ENCODE measurements around the gene ETNK1. TPM values are rescaled to one million over a fixed set of nuclear protein-coding genes. Genes with fewer than 3 reads are reported as not detected.

The ETNK1 gene
- total RNA-seq, 1 donor from 2014 or later = 24.0 TPM

DNA sequence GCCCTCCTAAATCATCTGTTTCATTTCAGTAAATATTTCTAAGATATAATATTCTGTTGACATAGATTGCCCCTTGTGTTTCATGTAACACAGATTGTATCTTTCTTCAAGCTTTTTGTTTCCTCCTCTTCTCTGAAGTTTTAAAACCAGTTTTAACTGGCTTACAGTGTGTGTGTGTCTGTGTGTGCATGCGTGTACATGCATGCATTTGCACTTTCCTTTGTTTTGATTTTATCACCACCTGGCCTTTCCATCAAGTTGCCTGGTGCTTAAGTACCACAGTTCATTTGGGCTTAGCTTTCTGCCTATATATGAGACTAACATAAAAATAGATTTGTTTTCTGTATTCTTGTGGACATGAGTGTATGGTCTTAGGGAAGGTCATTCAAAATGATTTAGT lies 31.9 kb downstream of the ETNK1 start:
- no peaks in the 10 kb centered on the region for H3K27me3 ChIP-seq (ENCODE audit: control insufficient read depth in 3 of 3, insufficient read depth in 3 of 3, low read length in 3 of 3)
- no peaks in the 10 kb centered on the region for H3K4me1 ChIP-seq (ENCODE audit: control insufficient read depth in 3 of 3, insufficient read depth in 3 of 3, low read length in 3 of 3)

DNA sequence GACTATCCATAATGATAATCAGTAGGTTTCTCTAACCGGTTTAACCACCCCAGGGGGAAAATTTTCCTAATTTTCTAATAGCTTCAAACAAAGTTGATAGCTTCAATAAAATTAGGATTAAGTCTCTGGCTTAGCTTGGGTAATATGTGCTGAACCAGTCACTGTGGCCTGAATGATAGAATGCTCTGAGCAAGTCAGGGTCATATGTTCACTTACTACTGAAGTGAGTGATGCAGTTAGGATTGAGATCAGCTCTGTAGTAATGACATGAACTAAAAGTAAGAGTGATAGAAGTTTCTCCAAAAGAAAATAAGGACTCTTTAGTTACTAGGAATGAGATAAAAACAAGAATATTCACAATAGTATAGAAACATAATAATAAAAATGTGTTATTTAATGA lies 32.6 kb downstream of the ETNK1 start:
- Histone ChIP-seq H3K27me3 (ENCODE audit: control insufficient read depth in 3 of 3, insufficient read depth in 3 of 3, low read length in 3 of 3) (no peaks in the 10 kb centered on the region), H3K9me3 (ENCODE audit: control insufficient read depth in 3 of 3, low read length in 3 of 3) (no peaks in the 10 kb centered on the region), H3K36me3 (ENCODE audit: control insufficient read depth in 3 of 3, insufficient read depth in 3 of 3, low read length in 3 of 3) (peaks cover 0 to 1% (median 0%) of the 10 kb centered on the region in 3 donors), H3K27ac (ENCODE audit: low read depth, low read length) (no peak overlapping the region), H3K4me3 (ENCODE audit: low read length in 3 of 3) (no peak overlapping the region), H3K9ac (ENCODE audit: low read depth in 1 of 3, low read length in 3 of 3) (no peak overlapping the region), H3K4me1 (ENCODE audit: control insufficient read depth in 3 of 3, insufficient read depth in 3 of 3, low read length in 3 of 3) (no peaks in the 10 kb centered on the region)

More for the DNA sequence above, 31.9 kb downstream of the ETNK1 start:
- Histone ChIP-seq H3K9me3 (ENCODE audit: control insufficient read depth in 3 of 3, low read length in 3 of 3) (no peaks in the 10 kb centered on the region), H3K27ac (ENCODE audit: low read depth, low read length) (no peak overlapping the region), H3K36me3 (ENCODE audit: control insufficient read depth in 3 of 3, insufficient read depth in 3 of 3, low read length in 3 of 3) (no peaks in the 10 kb centered on the region), H3K4me3 (ENCODE audit: low read length in 3 of 3) (no peak overlapping the region), H3K9ac (ENCODE audit: low read depth in 1 of 3, low read length in 3 of 3) (no peak overlapping the region)

DNA sequence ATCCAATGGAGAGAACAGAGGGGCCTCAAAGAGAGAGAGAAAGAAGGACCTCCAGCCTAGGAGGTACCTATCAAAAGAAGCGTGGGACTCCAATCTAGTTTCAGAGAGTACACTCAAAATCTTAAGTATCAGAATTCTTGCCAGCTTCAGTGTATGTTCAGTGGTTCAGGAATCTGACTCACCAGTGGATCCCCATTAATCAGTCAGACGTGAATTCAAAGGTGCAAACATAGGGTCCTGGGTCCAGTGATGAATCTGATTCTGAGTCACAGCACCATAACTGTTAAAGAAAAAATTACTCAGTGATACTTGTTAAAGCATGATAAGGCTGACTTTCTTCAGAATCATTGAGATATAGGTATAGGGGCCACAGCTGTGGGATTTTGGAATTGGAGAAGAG lies 33.2 kb downstream of the ETNK1 start:
- Histone ChIP-seq H3K9ac (ENCODE audit: low read depth in 1 of 3, low read length in 3 of 3) (no peak overlapping the region), H3K27me3 (ENCODE audit: control insufficient read depth in 3 of 3, insufficient read depth in 3 of 3, low read length in 3 of 3) (no peaks in the 10 kb centered on the region), H3K4me3 (ENCODE audit: low read length in 3 of 3) (no peak overlapping the region)

DNA sequence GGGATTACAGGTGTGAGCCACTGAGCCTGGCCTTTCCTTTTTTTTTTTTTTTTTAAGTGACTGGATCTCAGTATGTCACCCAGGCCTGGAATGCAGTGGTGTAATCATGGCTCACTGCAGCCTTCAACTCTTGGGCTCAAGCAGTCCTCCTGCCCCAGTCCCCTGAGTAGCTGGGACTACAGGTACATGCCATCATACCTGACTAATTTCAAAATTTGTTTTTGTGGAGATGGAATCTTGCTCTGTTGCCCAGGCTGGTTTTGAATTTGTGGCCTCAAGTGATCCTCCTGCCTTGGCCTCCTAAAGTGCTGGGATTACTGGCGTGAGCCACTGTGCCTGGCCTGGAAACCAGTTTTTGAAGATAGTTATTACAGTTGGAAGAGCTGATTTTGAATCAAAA lies 37.4 kb downstream of the ETNK1 start:
- no peaks in the 10 kb centered on the region for H3K27me3 ChIP-seq (ENCODE audit: control insufficient read depth in 3 of 3, insufficient read depth in 3 of 3, low read length in 3 of 3)
- H3K36me3 ChIP-seq (ENCODE audit: control insufficient read depth in 3 of 3, insufficient read depth in 3 of 3, low read length in 3 of 3) = peaks cover 0 to 2% (median 0%) of the 10 kb centered on the region in 3 donors
- no peak overlapping the region for H3K27ac ChIP-seq (ENCODE audit: low read depth, low read length)
- no peaks in the 10 kb centered on the region for H3K4me1 ChIP-seq (ENCODE audit: control insufficient read depth in 3 of 3, insufficient read depth in 3 of 3, low read length in 3 of 3)
- H3K4me3 ChIP-seq (ENCODE audit: low read length in 3 of 3) = no peak overlapping the region
- no peaks in the 10 kb centered on the region for H3K9me3 ChIP-seq (ENCODE audit: control insufficient read depth in 3 of 3, low read length in 3 of 3)
- no peak overlapping the region for H3K9ac ChIP-seq (ENCODE audit: low read depth in 1 of 3, low read length in 3 of 3)

More for the DNA sequence above, 33.2 kb downstream of the ETNK1 start:
- Histone ChIP-seq H3K36me3 (ENCODE audit: control insufficient read depth in 3 of 3, insufficient read depth in 3 of 3, low read length in 3 of 3) (peaks cover 0 to 2% (median 0%) of the 10 kb centered on the region in 3 donors), H3K27ac (ENCODE audit: low read depth, low read length) (no peak overlapping the region), H3K9me3 (ENCODE audit: control insufficient read depth in 3 of 3, low read length in 3 of 3) (no peaks in the 10 kb centered on the region), H3K4me1 (ENCODE audit: control insufficient read depth in 3 of 3, insufficient read depth in 3 of 3, low read length in 3 of 3) (no peaks in the 10 kb centered on the region)

DNA sequence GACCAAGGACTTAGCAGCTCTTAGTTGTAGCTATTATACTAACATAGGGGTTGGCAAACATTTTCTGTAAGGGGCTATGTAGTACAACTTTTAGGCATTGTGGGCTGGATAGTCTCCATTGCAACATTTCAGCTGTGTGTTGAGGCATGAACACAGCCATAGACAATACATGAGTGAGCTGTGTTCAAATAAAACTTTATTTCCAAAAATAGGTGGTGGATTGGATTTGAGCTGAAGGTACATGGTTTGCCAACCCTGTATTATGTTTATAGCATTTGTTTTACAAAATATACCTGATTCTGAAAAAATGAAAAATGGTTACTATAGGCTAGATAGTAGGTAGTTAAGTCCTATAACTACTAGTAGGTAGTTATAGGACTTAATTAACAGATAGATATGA lies 40.5 kb downstream of the ETNK1 start:
- no peaks in the 10 kb centered on the region for H3K4me1 ChIP-seq (ENCODE audit: control insufficient read depth in 3 of 3, insufficient read depth in 3 of 3, low read length in 3 of 3)
- H3K4me3 ChIP-seq (ENCODE audit: low read length in 3 of 3) = no peak overlapping the region
- no peaks in the 10 kb centered on the region for H3K27me3 ChIP-seq (ENCODE audit: control insufficient read depth in 3 of 3, insufficient read depth in 3 of 3, low read length in 3 of 3)
- peaks cover 0 to 2% (median 0%) of the 10 kb centered on the region in 3 donors for H3K36me3 ChIP-seq (ENCODE audit: control insufficient read depth in 3 of 3, insufficient read depth in 3 of 3, low read length in 3 of 3)
- no peak overlapping the region for H3K27ac ChIP-seq (ENCODE audit: low read depth, low read length)
- no peaks in the 10 kb centered on the region for H3K9me3 ChIP-seq (ENCODE audit: control insufficient read depth in 3 of 3, low read length in 3 of 3)
- no peak overlapping the region for H3K9ac ChIP-seq (ENCODE audit: low read depth in 1 of 3, low read length in 3 of 3)

DNA sequence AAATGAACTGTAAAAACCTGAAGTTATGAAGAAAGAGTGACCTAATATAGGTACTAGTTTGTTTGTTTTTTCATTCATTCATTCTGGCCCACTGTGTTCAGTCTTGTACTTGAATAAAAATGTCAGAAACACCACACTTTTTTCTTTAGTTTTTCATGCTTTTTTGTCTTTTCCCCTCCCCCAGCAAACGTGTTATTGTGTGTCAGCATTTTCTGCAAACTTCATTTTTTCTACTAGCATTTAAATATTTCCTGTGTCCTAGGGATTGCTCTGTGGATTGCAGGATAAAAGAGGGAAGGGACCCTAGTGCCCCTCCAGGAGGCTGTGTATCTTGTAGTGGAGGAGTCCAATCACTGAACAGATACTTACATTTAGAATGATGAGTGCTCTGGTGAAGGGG lies 42.2 kb downstream of the ETNK1 start:
- H3K27ac ChIP-seq (ENCODE audit: low read depth, low read length) = no peak overlapping the region
- H3K4me3 ChIP-seq (ENCODE audit: low read length in 3 of 3) = no peak overlapping the region
- peaks cover 0 to 5% (median 0%) of the 10 kb centered on the region in 3 donors for H3K36me3 ChIP-seq (ENCODE audit: control insufficient read depth in 3 of 3, insufficient read depth in 3 of 3, low read length in 3 of 3)

DNA sequence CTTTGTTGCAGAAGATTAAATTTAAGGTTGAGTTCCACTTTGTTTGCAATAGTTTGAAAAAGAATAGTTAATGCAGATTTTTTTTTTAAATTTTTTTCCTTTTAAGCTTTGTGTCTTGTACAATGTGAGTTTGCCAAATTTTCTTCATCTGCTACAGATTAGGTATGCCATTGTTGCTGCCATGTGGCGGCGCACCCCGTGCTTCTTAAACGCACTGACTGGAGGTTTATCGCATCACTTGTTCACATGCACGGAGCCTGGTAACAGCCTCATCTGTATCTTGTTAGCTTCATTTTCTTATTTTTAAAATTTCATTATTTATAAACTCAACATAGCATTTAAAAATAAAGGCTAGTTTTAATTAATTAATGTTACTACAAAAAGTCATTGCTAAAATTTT lies 43.5 kb downstream of the ETNK1 start:
- Histone ChIP-seq H3K4me1 (ENCODE audit: control insufficient read depth in 3 of 3, insufficient read depth in 3 of 3, low read length in 3 of 3) (no peaks in the 10 kb centered on the region), H3K9me3 (ENCODE audit: control insufficient read depth in 3 of 3, low read length in 3 of 3) (no peaks in the 10 kb centered on the region), H3K27ac (ENCODE audit: low read depth, low read length) (no peak overlapping the region), H3K27me3 (ENCODE audit: control insufficient read depth in 3 of 3, insufficient read depth in 3 of 3, low read length in 3 of 3) (no peaks in the 10 kb centered on the region), H3K4me3 (ENCODE audit: low read length in 3 of 3) (no peak overlapping the region), H3K36me3 (ENCODE audit: control insufficient read depth in 3 of 3, insufficient read depth in 3 of 3, low read length in 3 of 3) (peaks cover 0 to 5% (median 0%) of the 10 kb centered on the region in 3 donors), H3K9ac (ENCODE audit: low read depth in 1 of 3, low read length in 3 of 3) (no peak overlapping the region)

More for the DNA sequence above, 42.2 kb downstream of the ETNK1 start:
- Histone ChIP-seq H3K9ac (ENCODE audit: low read depth in 1 of 3, low read length in 3 of 3) (no peak overlapping the region), H3K4me1 (ENCODE audit: control insufficient read depth in 3 of 3, insufficient read depth in 3 of 3, low read length in 3 of 3) (no peaks in the 10 kb centered on the region), H3K9me3 (ENCODE audit: control insufficient read depth in 3 of 3, low read length in 3 of 3) (no peaks in the 10 kb centered on the region), H3K27me3 (ENCODE audit: control insufficient read depth in 3 of 3, insufficient read depth in 3 of 3, low read length in 3 of 3) (no peaks in the 10 kb centered on the region)

DNA sequence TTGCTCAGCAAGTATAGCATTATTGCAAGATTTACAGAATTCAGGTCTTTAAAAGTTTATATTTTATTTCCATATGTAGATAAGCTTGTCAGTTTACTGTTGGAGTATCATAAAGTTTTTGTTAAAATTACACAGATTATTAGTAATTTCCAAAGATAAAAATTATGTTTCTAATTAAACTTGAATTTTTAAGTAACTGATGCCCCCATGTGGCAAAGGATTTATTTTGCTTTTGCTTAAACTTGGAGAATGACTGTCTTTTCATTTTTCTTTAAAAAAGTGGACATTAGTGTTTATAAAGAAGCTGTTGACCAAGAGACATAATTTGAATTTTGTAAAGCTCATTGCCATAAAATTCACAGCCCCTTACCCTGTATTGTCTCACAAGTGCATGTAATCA lies 45.8 kb downstream of the ETNK1 start:
- H3K27ac ChIP-seq (ENCODE audit: low read depth, low read length) = no peak overlapping the region
- no peaks in the 10 kb centered on the region for H3K27me3 ChIP-seq (ENCODE audit: control insufficient read depth in 3 of 3, insufficient read depth in 3 of 3, low read length in 3 of 3)
- peaks cover 0 to 9% (median 5%) of the 10 kb centered on the region in 3 donors for H3K36me3 ChIP-seq (ENCODE audit: control insufficient read depth in 3 of 3, insufficient read depth in 3 of 3, low read length in 3 of 3)
- no peak overlapping the region for H3K9ac ChIP-seq (ENCODE audit: low read depth in 1 of 3, low read length in 3 of 3)
- no peaks in the 10 kb centered on the region for H3K9me3 ChIP-seq (ENCODE audit: control insufficient read depth in 3 of 3, low read length in 3 of 3)
- H3K4me3 ChIP-seq (ENCODE audit: low read length in 3 of 3) = no peak overlapping the region
- H3K4me1 ChIP-seq (ENCODE audit: control insufficient read depth in 3 of 3, insufficient read depth in 3 of 3, low read length in 3 of 3) = no peaks in the 10 kb centered on the region

DNA sequence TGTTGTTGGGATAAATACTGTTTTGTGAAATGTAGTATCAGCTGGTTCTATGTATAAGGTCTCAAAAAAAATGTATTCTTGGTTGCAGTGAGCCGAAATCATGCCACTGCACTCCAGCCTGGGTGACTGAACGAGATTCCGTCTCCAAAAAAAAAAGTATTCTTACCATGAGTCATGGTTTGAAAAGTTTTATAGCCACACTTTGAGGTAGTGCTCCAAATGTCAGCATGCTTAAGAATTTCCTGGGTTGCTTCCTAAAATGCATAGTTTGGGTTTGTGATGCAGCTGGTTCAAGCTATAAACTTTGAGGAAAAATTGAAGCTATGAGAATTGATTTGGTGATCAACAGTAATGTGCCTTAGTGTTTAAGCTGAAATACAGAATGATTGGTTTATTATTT lies 48.0 kb downstream of the ETNK1 start:
- Histone ChIP-seq H3K4me1 (ENCODE audit: control insufficient read depth in 3 of 3, insufficient read depth in 3 of 3, low read length in 3 of 3) (no peaks in the 10 kb centered on the region), H3K27me3 (ENCODE audit: control insufficient read depth in 3 of 3, insufficient read depth in 3 of 3, low read length in 3 of 3) (no peaks in the 10 kb centered on the region), H3K4me3 (ENCODE audit: low read length in 3 of 3) (no peak overlapping the region), H3K9me3 (ENCODE audit: control insufficient read depth in 3 of 3, low read length in 3 of 3) (no peaks in the 10 kb centered on the region), H3K9ac (ENCODE audit: low read depth in 1 of 3, low read length in 3 of 3) (no peak overlapping the region), H3K27ac (ENCODE audit: low read depth, low read length) (no peak overlapping the region), H3K36me3 (ENCODE audit: control insufficient read depth in 3 of 3, insufficient read depth in 3 of 3, low read length in 3 of 3) (peaks cover 0 to 9% (median 5%) of the 10 kb centered on the region in 3 donors)

DNA sequence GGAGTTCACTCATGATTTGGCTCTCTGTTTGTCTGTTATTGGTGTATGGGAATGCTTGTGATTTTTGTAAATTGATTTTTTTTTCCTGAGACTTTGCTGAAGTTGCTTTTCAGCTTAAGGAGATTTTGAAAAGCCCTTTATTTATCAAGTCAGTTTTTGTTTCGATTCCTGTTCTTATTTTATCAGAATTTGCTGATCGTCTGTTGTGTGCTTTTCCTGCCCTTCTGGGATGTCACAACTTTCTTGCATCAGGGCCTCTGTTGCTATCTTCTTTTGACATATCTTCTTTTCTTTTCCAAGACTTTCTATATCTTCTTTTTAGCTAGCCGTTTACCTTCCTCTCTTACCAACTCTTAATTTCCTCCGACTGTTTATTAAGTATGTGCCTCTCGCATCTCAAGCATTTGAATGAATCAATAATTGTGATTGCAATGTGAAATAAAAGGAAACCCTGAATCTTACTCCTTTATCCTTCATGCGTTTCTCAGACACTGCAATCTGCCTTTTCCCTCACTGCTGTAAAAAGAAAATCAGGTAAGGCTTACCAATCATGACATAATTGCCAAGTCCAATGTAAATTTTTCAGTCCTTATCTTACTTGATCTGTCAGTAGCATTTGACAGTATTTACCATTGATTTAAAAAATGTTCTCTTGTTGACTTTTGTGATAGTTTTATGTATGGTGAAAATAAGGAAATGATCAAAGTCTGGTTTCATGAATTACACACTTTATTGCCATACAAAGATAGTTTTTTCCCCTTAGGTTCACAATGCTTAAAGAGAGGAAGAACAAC lies 53.0 kb downstream of the ETNK1 start:
- Histone ChIP-seq H3K27me3 (ENCODE audit: control insufficient read depth in 3 of 3, insufficient read depth in 3 of 3, low read length in 3 of 3) (no peaks in the 10 kb centered on the region), H3K36me3 (ENCODE audit: control insufficient read depth in 3 of 3, insufficient read depth in 3 of 3, low read length in 3 of 3) (peaks cover 5 to 14% (median 13%) of the 10 kb centered on the region in 3 donors), H3K4me1 (ENCODE audit: control insufficient read depth in 3 of 3, insufficient read depth in 3 of 3, low read length in 3 of 3) (no peaks in the 10 kb centered on the region), H3K9ac (ENCODE audit: low read depth in 1 of 3, low read length in 3 of 3) (no peak overlapping the region), H3K4me3 (ENCODE audit: low read length in 3 of 3) (no peak overlapping the region), H3K27ac (ENCODE audit: low read depth, low read length) (no peak overlapping the region), H3K9me3 (ENCODE audit: control insufficient read depth in 3 of 3, low read length in 3 of 3) (no peaks in the 10 kb centered on the region)

Measured in skeletal muscle tissue (tissue), 4 donors.